ENCODE measurements around the gene SLC66A3.

SLC66A3 gene

GRCh38 chr2:11145350-11145749, 9.9 kb upstream of the SLC66A3 start:
- Histone ChIP-seq H4K20me1 (ENCODE audit: low read depth, low read length) (no peaks in the 10 kb centered on the region), H3K9ac (ENCODE audit: low read length) (no peak overlapping the region), H3K27me3 (ENCODE audit: low read length) (no peaks in the 10 kb centered on the region), H3K27ac (ENCODE audit: low read depth, low read length) (no peak overlapping the region), H3K9me3 (ENCODE audit: insufficient read depth, low read length) (no peaks in the 10 kb centered on the region), H3K4me2 (ENCODE audit: low read depth, low read length, poor library complexity, severe bottlenecking) (no peak overlapping the region), H3F3A (ENCODE audit: insufficient read depth) (no peaks in the 10 kb centered on the region), H3K36me3 (ENCODE audit: low read length) (no peaks in the 10 kb centered on the region), H3K4me3 (ENCODE audit: insufficient read depth, low read length, poor library complexity, severe bottlenecking) (no peak overlapping the region), H3K9me2 (replicated peaks; ENCODE audit: insufficient read depth, low read length) (no peaks in the 10 kb centered on the region), H3K79me2 (ENCODE audit: insufficient read depth, low read length) (no peaks in the 10 kb centered on the region), H2AFZ (ENCODE audit: low read depth, low read length, severe bottlenecking) (no peak overlapping the region)
- TF ChIP-seq CTCF (IDR thresholded peaks at IDR 0.05; ENCODE audit: insufficient read depth, low read length, poor library complexity, severe bottlenecking): no peak
- no peak for TF ChIP-seq EZH2phosphoT487 (conservative IDR thresholded peaks at IDR 0.05; ENCODE audit: low read length)

GRCh38 chr2:11146076-11146475, 9.2 kb upstream of the SLC66A3 start:
- Histone ChIP-seq H3K4me2 (ENCODE audit: low read depth, low read length, poor library complexity, severe bottlenecking) (no peak overlapping the region), H2AFZ (ENCODE audit: low read depth, low read length, severe bottlenecking) (no peak overlapping the region), H3K4me3 (ENCODE audit: insufficient read depth, low read length, poor library complexity, severe bottlenecking) (no peak overlapping the region), H3K36me3 (ENCODE audit: low read length) (no peaks in the 10 kb centered on the region), H3K9me3 (ENCODE audit: insufficient read depth, low read length) (no peaks in the 10 kb centered on the region), H3K27me3 (ENCODE audit: low read length) (no peaks in the 10 kb centered on the region), H3K79me2 (ENCODE audit: insufficient read depth, low read length) (no peaks in the 10 kb centered on the region), H3F3A (ENCODE audit: insufficient read depth) (no peaks in the 10 kb centered on the region), H3K27ac (ENCODE audit: low read depth, low read length) (no peak overlapping the region), H4K20me1 (ENCODE audit: low read depth, low read length) (no peaks in the 10 kb centered on the region), H3K9me2 (replicated peaks; ENCODE audit: insufficient read depth, low read length) (no peaks in the 10 kb centered on the region), H3K9ac (ENCODE audit: low read length) (no peak overlapping the region)
- no peak for TF ChIP-seq EZH2phosphoT487 (conservative IDR thresholded peaks at IDR 0.05; ENCODE audit: low read length)
- TF ChIP-seq CTCF (IDR thresholded peaks at IDR 0.05; ENCODE audit: insufficient read depth, low read length, poor library complexity, severe bottlenecking): no peak

- H3K4me3 ChIP-seq (ENCODE audit: insufficient read depth, low read length, poor library complexity, severe bottlenecking): no peak overlapping the region
- no peaks in the 10 kb centered on the region for H3K9me3 ChIP-seq (ENCODE audit: insufficient read depth, low read length)
- no peaks in the 10 kb centered on the region for H3K36me3 ChIP-seq (ENCODE audit: low read length)
- H3K27ac ChIP-seq (ENCODE audit: low read depth, low read length): no peak overlapping the region
- no peaks in the 10 kb centered on the region for H3F3A ChIP-seq (ENCODE audit: insufficient read depth)
- TF ChIP-seq CTCF (IDR thresholded peaks at IDR 0.05; ENCODE audit: insufficient read depth, low read length, poor library complexity, severe bottlenecking) (no peak), EZH2phosphoT487 (conservative IDR thresholded peaks at IDR 0.05; ENCODE audit: low read length) (no peak)
- no peaks in the 10 kb centered on the region for H3K9me2 ChIP-seq (replicated peaks; ENCODE audit: insufficient read depth, low read length)
- no peak overlapping the region for H3K4me2 ChIP-seq (ENCODE audit: low read depth, low read length, poor library complexity, severe bottlenecking)
- H4K20me1 ChIP-seq (ENCODE audit: low read depth, low read length): no peaks in the 10 kb centered on the region
- no peaks in the 10 kb centered on the region for H3K27me3 ChIP-seq (ENCODE audit: low read length)
- H3K79me2 ChIP-seq (ENCODE audit: insufficient read depth, low read length): no peaks in the 10 kb centered on the region
- H3K9ac ChIP-seq (ENCODE audit: low read length): no peak overlapping the region
- no peak overlapping the region for H2AFZ ChIP-seq (ENCODE audit: low read depth, low read length, severe bottlenecking)
Observed at GRCh38 chr2:11147263-11147662, 8.0 kb upstream of the SLC66A3 start.

All from SU-DHL-6 (cell line).